Kasumi-1 (cell line): ENCODE measurements around the gene FRMD8.
A peak's percentile ranks its signal among the peaks of the same experiment; 100 is the strongest.

Source experiments
- DNase-seq, 2 experiments: peaks; one replicate each; lab custom pipeline; 2025; lab: John Stamatoyannopoulos, UW

The FRMD8 gene

DNA sequence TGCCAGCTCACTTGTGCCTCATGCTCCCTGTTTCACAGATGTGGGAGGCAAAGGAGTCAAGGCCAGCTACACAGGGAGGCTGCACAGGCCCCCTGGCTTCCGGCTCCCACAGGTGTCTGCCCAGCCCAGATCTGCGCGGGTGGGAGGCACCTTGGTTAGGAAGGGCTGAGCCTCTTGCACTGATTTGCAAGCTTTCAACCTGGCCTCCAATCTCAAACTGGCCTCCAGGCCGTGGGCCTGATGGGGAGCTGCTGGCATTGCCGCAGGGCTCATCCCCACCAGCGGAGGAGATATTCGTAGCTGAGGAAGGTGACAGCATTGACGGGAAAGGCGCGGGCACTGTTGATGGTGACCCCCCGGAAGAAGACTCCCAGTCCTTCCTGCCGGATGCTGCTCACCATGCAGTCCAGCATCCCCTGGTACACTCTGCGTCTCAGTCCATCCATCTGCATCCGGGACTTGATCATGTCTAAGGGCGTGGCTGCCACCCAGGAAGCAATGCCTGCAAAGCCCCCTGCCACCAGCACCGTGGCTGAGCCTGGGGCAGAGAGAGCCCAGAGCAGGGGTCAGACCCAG is 10.2 kb upstream of the FRMD8 start:
- DNase-seq: no peak

DNA sequence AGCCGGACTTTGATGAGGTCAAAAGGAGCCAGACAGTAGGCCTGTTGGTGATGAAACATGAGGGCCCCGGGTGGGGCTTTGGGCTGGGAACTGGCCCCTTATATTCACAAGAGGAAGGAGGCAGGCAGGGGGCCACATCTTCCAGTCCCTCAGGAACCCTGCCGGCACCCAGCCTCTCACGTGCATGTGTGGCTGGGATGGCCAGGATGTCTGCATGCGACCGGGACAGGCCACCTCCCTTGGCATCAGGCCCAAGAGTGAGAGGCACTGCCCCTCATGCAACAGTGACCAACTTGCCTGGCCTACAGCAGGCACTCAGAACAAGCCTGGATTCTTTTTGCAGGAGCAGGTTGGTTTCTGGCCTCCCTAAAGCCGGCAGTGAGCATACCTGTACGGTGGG is 9.4 kb upstream of the FRMD8 start:
- no peak for DNase-seq

DNA sequence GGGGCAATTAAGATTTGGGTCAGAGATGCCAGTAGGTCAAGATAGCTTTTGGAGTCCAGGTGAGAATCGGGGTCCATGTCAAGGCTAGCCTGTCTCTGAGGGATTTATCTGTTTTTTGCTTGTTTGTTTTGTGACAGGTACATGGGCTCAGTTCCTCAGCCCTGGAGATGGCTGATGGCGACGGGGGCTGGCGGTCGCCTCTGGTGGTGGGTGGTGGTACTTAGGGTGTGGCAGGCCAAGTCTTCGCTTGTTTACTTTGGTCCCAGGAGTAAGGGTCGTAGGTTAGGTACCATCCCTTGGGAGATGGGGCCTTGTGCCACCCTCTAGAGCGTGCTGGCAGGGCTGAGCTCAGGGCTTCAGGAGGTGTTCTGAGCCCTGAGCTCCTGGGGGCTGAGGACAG is 8.7 kb upstream of the FRMD8 start:
- no peak for DNase-seq

DNA sequence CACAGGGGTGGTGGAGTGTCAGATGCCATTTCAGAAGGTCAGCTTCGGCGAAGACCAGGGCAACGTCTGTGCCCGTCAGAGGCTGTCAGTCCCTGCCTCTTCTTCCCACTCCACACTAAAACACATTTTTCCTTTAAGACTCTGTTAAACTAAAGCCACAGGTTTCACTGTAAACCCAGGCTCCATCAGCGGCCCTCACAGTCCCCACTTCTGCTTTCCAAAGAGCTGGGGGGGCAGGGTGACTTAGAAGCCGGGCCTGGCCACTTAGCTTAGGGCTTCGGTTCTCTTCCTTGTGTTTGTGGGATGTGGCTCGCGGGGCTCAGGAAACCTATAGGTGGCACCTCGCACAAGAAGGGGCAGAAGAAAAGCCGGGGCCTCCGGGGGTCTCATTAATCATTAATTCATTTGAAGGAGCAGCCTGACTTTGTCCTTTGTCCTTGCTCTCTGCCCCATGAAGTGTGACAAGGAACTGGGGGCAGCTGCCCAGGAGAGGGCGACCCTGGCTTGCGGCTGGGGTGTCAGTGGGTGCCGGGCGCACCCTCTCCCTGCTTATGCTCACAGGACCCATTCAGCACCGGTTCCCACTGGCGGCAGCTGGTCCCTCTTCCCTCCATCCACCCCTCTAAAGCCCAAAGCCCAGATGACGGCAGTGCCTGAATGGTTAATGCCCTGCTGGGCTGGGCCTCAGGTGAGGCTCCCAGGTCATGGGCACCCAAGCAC is 8.1 kb upstream of the FRMD8 start:
- DNase-seq: peak; percentile 78 to 91

DNA sequence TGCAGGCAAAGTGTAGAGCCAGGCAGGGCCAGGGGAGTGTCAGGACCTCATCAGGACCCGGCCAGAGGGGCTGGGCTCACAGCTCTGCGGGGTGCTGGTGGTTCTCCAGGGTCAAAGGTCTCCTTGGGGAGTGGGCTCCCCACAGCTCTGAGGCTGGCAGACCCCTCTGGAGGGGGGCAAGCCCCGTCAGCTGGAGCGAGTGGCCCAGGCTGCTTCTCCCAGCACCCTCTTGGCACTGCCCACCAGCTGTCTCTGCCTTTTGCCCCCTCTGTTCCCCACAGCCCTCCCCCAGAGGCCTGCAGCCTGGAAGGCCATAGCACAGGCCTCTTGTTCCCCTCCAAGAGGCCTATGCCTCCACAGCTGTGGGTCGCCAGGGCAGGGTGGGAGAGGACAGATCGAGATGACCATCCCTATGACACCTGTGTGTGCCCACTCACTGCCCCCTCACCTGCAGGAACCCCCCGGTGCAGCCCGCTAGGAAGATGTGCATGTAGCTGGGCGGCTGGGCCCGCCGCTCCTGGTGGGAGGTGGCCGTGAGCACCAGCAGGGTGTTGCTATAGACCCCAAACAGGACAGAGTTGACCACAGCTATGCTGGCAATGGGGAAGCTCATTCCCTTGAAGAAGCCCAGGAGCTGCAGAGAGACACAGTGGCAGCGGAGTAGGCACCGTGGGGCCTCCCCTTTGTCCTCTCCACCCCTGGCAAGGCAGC is 7.4 kb upstream of the FRMD8 start:
- no peak for DNase-seq

DNA sequence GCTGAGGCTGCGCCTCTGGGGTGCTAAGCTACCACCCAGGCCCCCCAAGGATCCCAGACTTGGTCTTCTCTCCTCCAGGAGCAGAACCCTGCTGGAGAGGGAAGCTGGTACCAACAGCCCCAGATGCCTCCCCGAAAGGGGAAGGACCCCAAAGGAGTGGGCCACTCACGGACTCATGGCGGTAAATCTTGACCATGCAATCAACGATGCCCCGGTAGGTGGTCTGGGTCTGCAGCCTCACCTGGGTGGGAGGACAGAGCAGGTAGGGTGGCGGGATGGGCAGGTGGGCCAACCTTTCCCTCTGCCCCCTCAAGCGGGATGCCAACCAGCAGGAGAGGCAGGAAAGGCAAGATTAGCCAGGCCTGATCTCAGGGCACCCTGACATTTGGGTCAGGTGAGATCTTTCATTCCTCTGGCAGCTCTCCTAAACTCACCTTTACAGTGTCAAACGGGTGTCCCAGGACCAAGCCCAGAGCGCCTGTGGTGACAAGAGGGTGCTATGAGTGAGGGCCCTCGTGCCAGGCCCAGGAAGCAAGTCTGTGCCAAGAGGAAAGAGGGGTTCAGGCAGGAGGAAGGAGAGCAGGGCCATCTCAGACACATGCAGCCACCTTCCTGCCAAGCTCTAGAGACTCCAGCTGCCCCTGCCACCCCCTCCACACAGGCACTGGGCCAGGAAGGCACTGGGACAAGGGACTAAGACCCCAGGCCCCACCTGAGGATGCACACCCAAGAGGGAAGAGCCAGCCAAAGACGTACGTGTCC is 6.6 kb upstream of the FRMD8 start:
- DNase-seq: no peak

DNA sequence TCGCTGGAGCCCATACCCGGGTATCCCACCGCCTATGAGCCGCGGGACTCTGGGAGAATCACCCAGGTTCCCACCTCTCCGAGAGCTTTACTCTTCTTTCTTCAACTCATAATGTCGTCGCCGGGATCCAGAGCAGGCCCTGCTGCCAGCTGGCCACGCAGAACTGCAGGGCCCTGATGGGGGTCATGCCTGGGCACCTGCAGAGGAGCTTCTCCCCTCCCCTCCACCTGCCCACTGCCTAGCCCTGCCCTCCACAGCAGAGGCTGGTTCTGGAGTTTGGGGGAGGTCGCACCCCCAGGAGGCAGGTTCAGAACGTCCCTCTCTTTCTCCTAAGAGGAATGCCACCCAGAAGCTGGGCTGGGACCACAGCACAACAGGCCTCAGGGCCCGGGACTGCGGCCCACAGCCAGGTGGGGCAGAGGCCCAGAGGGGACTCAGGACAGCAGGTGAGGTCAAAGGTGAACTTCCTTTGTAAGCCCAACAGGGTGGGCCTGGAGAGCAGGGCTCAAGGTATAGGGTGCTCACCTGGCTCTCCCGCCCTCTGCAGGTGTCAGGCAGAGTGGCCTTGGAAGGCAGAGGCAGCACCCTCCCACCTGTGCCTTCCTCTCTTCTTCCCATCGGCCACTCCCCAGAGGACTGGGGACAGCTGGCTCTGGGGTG is 5.8 kb upstream of the FRMD8 start:
- no peak for DNase-seq

DNA sequence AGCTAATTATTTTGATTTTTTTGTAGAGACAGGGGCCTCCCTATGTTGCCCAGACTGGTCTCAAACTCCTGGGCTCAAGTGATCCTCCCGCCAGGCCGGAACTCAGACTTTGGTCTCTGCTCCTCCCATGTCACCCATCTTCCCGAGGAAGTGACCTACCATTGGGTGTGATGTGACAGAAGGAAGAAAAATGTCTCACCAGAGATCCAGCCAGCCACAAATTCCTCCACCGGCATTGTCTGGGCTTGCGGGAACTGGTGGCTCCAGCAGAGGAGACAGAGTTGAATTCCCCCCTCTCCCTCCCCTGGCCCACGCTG is 4.8 kb upstream of the FRMD8 start:
- DNase-seq: peak; percentile 27 to 30

DNA sequence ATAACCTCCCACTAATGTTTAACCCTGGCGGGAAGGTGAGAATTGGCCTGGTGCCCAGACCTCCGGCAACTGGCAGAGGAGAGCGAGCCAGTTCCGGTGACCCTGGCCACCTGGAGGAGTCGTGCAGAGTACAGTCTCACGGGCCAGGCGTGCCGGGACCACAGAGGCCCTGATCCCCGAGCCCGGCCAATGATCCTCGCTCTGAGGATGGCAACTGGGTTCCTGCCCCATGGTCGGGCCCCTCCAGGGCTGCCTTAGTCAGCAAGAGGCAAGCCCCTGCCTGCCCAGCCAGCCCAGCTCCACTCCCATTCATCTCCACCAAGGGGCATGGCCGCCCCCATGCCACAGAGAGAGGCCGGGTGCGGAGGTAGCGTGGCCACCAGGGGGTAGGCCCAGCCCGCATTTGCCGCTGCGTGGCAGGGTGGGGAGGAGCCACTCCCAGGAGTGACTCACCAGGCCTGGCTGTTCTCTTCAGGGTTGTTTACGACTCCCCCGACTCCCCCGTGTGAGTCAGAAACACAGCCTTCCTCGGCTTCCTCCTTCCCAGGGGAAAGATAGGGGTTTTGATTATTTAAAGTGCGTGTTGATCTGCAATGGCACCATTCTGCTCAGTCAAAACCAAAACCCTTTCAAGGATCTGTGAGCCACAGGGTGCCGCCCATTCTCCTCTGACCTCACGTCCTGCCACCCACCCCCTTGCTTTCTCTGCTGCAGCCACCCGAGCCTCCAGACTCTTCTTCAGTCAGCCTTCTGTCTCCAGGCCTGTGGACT is 4.2 kb upstream of the FRMD8 start, which contains the start of gene SLC25A45:
Gene SLC25A45 (minus strand): TSS at position 614 of the 771 bp plus-strand sequence. CDS start 695 bp downstream, outside the sequence.
- DNase-seq: peak; percentile 94

DNA sequence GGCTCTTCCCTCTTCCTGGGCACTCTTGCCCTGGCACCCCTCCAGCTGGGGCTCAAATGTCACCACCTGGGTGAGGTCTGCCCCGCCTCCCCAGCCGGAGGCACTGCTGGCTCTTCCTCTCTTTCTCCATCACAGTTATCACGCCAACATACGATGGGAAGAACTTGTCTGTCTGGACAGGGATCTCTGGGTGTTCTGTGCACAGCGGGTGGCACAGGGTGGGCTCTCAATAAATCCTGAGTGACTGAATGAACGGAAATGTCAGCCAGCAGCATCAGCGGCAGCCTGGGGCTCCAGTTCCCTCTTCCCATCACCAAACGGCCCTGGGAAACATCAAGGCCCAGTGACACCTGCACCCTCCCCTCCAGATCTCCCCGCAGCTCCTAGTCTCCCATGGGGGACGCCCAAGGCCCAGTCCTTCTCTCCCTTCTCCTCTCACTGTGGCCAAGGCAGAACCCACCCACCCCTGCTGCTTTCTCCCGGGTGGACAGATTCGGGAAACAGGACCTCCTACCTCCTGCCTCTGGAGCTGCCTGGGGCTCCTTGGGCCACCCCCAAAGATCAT is 3.6 kb upstream of the FRMD8 start:
- no peak for DNase-seq

DNA sequence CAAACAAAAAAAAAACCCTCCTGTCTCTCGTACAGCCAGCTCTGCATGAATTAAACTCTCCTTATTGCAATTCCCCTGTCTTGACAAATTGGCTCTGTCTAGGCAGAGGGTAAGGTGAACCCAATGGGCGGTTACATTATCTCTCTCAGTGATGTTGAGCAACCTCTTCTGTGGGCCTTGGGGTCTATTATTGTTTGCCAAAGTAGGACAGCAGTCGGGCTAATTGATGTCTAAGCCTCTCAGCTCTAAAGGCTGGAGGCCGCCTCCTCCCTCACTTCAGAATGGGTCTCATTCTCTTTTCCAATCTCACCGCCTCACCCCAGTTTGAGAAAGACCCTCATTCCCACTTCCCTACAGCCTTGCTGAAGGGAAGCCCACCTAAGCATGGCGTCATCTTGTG is 2.7 kb upstream of the FRMD8 start:
- no peak for DNase-seq

DNA sequence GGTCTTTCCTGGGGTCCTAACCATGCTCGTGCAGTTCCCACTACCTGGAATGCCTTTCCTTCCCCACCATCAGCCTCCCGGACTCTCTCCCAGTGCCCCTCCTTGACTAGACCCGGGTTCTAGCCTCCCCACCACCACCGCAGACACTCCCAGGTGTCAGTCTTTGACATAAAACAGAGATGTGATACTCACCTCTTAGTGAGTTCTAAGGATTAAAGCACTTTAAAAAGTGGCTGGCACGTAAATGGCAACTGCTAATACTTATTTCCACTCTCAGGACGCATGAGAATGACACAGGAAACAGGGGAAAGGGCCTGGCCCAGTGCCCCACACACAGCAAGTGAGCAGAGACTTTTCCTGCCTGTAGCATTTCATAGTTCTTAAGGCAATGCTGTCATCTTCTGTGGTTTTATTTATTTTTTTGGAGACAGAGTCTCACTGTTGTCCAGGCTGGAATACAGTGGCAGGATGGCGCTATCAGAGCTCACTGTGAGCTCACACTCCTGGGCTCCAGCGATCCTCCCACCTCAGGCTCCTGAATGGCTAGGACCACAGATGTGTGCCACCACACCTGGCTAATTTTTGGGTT is 2.0 kb upstream of the FRMD8 start:
- peak in 1 of 2 experiments; percentile 21 for DNase-seq

DNA sequence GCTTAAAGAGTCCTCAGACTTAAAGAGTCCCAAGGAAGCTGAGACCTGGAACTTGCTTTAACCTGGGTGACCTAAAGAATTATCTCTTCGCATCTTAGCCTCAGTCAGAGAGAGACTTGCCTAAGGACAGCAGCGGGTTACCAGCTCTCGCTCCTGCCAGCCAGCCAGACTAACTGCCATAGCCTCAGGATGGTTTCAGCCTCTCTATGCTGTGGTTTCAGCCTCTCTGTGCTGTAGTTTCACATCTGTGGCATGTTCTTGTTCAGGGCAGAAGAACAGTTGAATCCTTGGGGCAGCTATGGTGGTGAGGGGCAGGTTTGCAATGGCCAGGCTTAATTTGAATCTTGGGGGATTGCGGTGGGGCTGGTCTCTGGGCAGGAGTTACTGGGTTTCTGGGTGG is 2.3 kb downstream of the FRMD8 start:
- DNase-seq: no peak

DNA sequence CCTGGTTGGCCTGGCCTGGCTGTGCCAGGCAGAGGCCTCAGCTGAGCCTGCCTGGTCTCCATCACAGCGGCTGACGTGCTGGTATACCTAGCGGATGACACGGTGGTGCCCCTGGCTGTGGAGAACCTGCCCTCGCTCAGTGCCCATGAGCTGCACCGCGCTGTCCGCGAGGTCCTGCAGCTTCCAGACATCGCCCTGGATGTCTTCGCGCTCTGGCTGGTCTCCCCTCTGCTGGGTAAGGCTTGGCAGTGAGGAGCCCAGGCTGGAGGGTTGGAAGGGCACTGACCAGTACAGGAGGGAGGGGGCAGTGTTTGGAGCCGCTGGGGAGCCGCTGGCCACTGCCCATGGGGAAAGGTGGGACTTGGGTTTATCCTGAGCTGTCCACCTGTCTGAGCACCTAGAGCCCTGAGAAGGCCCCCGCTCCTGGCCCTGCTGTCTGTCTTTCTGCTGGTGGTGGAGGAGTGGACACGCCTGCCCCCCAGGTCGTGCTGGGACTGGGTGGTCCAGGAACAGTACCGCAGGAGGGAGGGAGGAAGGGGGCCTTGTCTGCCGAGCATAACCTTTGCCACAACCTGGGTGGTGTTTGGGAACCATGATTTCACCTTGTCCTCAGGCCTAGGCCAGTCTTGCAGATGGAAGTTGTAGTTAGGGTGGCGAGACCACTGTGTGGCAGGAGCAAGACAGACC is 3.0 kb downstream of the FRMD8 start:
- no peak for DNase-seq

DNA sequence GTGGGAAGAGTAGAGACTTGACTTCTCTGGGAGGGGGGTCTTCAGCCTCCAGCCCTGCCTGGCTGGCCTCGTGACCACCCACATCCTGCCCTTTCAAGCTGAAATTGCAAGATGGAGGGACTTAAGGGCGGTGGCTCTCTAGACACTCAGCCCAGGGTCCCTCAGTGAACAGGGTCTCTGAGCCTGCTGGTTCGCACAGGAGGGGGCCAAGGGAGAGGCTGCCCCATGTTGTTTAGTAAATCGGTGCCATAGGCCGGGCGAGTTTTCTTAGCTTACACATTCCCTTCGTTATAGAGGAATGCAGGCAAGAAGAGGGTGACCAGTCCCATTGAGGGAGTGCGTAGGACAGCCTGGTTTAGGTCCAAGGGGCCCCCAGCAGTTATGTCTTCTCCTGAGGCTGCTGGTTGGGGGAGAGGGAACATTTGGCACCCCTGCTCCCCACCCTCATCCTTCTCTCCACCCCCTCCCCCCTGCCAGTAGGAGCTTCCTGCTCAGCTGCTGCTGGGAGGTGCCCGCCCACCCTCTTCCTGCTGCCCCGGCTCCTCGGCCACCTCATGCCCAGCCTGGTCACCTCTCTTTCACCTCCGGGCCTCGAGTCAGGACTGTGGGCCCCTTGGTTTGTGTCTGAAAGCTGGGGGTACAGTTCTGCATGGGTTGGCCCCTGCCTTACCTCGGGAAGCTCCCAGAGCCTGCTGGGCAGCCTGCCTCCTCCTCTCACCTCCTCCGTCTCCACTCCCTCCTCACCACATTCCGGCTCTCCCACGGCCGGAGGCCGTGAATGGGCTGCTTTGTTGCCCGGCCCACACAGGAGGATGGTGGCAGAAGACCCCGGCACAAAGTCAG is 3.9 kb downstream of the FRMD8 start:
- no peak for DNase-seq

DNA sequence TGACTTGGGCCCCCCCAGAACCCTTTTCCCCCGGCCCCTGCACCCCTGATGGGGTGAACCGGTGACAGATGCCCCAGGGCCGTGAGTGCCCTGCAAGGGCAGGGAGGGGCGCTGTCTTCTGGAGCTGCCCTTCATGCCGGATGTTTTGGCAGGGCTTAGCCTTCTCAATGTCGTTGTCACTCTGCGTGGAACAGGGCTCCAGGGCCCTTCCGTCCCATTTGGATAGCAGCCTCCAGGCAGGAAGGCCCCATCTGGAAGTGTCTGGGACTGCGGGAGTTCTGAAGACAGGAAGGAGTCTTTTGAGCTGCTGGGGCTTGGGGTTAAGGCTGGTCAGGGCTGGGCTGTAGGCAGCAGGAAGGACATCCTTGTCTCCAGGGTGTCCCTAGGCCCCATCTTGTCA is 4.6 kb downstream of the FRMD8 start:
- no peak for DNase-seq

DNA sequence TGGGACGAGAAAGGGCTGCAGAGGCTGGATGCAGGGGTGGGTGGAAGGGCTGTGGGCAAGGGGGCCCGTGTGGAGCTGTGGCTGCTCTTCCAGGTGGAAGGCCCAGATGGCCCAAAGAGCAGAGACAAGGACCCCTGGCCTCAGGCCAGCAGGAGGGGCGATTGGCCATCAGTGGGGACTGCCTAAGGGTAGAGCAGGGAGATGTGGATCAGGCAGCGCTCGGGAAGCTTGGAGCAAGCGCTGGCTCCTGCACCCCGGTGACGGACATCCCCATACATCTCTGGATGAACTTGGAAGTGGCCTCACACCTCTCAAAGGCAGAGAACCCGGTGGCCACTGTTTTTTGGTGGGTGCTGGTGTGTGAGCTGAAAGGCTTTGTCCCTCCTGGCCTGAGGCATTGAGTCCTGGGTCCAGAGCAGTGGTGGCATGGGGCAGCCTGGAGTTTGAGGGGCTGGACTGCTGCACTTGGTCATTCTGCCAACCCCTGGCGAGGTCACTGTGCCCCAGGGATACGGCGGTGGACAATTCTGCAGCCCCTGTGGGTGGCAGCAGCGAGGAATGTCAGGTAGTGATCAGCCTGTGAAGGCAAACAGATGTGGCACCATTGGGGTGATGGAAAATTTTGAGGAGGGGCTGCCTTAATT is 5.9 kb downstream of the FRMD8 start:
- no peak for DNase-seq

DNA sequence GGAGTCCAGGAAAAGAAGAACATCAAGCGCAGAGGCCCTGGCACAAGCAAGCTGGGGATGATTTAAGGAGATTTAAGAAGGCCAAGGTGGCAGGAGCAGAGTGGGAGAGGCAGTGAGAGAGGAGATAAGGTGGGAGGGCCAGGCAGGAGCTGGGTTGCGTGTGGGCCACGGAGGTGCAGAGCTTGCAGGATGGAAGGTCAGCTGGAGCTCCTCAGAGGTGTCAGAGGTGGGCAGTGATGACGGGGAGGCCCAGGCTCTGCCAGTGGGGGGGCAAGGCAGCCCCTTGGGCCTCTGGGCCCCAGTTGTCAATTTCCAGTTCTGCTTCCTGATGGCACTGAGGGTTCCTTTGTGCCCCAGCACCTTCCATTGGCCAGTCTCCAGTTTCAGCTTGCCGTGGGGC is 6.5 kb downstream of the FRMD8 start:
- DNase-seq: no peak
